GM13977 (cell line): ENCODE measurements around the gene ITPK1.

Source experiments
- DNase-seq: peaks from one replicate; pipeline ENCODE4 v3.0.0; 2012; ENCODE audit warnings: low spot score
- CTCF ChIP-seq: IDR thresholded peaks from 2 replicates; pipeline ENCODE4 v1.5.1; 2012; ENCODE audit warnings: mild to moderate bottlenecking, control low read depth; ENCODE audit not compliant: insufficient read depth; ENCODE audit errors: extremely low read depth, missing control alignments
- in situ Hi-C: fragments of 300-500 bp; cut with MboI; formaldehyde crosslinking; loops from one replicate; pipeline ENCODE4 v1.12.0; 2022; ENCODE audit warnings: low sequenced_read_pairs, low pct_unique_long_range_greater_than_20kb, mixed read lengths, inconsistent platforms; ENCODE audit not compliant: unreplicated experiment

ITPK1 gene

GRCh38 chr14:92898566-92899131 is 217.1 kb downstream of the ITPK1 start:
- TF ChIP-seq CTCF, result no peak
- in situ Hi-C loops, result no loop called here
- no peak for DNase-seq

- TF ChIP-seq CTCF, result no peak
- DNase-seq, result no peak
- in situ Hi-C loops, result no loop called here
Observed at GRCh38 chr14:92897922-92898565, 217.7 kb downstream of the ITPK1 start.

GRCh38 chr14:92895352-92895878 is 220.3 kb downstream of the ITPK1 start:
- TF ChIP-seq CTCF, result no peak
- in situ Hi-C loops, result no loop called here
- DNase-seq, result no peak

- in situ Hi-C loops, result no loop called here
- DNase-seq, result no peak
- no peak for TF ChIP-seq CTCF
Observed at GRCh38 chr14:92892589-92892988, 223.1 kb downstream of the ITPK1 start.

GRCh38 chr14:92890830-92891588 is 224.7 kb downstream of the ITPK1 start:
- in situ Hi-C loops, result no loop called here
- TF ChIP-seq CTCF, result no peak
- no peak for DNase-seq

- no peak for TF ChIP-seq CTCF
- in situ Hi-C loops, result no loop called here
- no peak for DNase-seq
Observed at GRCh38 chr14:92888896-92889295, 226.8 kb downstream of the ITPK1 start.
